OCI-LY7 (cell line): ENCODE data around the gene ENAH.

ENCODE experiments used
- EZH2phosphoT487 ChIP-seq: fragments of 200-600 bp; sonication (generic); IDR thresholded peaks from 2 replicates; pipeline ENCODE4 v1.6.1; 2018; ENCODE audit warnings: low read depth, borderline replicate concordance, mild to moderate bottlenecking, mixed run types, antibody characterized with exemption, low read length, moderate library complexity, mixed read lengths
- TF ChIP-seq, protein P1 (sequence below): fragments of 200-600 bp; sonication (generic); conservative IDR thresholded peaks from 2 replicates; pipeline ENCODE4 v1.5.1; 2014; ENCODE audit warnings: mild to moderate bottlenecking, antibody characterized with exemption, low read length, moderate library complexity, mixed read lengths

DNA sequence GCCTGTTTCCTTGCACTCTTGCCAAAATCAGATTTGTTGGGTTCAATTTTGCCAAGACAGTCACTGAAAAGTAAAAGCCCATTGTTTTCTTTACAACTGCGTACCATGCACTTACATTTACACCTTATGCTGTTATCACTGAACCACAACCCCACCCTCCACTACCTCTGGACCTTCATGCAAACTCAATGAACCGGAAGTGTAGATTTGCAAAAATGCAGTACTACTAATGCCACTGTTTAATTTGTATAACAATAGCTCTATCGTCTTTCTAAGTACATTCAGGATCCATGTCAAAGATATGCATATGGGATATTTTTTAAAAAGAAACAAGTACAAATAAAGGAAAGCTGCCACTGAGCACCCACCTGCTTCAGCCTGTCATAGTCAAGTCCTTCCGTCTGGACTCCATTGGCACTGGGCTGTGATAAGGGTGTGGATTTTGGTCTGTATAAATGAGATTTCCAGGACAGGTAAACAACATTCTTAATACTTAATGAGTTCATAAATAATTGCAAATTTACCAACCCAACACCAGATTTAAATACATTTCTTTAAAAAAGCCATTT is 152.2 kb downstream of the ENAH start:
- TF ChIP-seq, protein P1, sequence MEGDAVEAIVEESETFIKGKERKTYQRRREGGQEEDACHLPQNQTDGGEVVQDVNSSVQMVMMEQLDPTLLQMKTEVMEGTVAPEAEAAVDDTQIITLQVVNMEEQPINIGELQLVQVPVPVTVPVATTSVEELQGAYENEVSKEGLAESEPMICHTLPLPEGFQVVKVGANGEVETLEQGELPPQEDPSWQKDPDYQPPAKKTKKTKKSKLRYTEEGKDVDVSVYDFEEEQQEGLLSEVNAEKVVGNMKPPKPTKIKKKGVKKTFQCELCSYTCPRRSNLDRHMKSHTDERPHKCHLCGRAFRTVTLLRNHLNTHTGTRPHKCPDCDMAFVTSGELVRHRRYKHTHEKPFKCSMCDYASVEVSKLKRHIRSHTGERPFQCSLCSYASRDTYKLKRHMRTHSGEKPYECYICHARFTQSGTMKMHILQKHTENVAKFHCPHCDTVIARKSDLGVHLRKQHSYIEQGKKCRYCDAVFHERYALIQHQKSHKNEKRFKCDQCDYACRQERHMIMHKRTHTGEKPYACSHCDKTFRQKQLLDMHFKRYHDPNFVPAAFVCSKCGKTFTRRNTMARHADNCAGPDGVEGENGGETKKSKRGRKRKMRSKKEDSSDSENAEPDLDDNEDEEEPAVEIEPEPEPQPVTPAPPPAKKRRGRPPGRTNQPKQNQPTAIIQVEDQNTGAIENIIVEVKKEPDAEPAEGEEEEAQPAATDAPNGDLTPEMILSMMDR, result no peak
- no peak for TF ChIP-seq EZH2phosphoT487
